Nephron progenitor cell (in vitro differentiated cells): ENCODE results near the gene MKRN2.
A peak's percentile ranks its signal among the peaks of the same experiment; 100 is the strongest.
"Not testable (repeated sequence)": the region's sequence is repeated elsewhere in the genome, so short reads cannot be mapped to it uniquely, and the experiment has no call there.

Experiments used
- DNase-seq: peaks from one replicate; pipeline ENCODE4 v3.0.0; 2021
- H3K27ac Mint-ChIP-seq: 2 replicates; pipeline ENCODE4 v1.8.0; 2021; ENCODE audit warnings: mild to moderate bottlenecking, moderate library complexity, mixed read lengths
- H3K27me3 Mint-ChIP-seq: 2 replicates; pipeline ENCODE4 v1.8.0; 2021; ENCODE audit warnings: mild to moderate bottlenecking, low read depth, mixed read lengths; ENCODE audit not compliant: poor library complexity
- H3K36me3 Mint-ChIP-seq: 2 replicates; pipeline ENCODE4 v1.8.0; 2021; ENCODE audit warnings: low read depth, mixed read lengths
- H3K4me1 Mint-ChIP-seq: 2 replicates; pipeline ENCODE4 v1.8.0; 2021; ENCODE audit warnings: mixed read lengths
- H3K4me3 Mint-ChIP-seq: 2 replicates; pipeline ENCODE4 v1.8.0; 2021; ENCODE audit warnings: mild to moderate bottlenecking, moderate library complexity, mixed read lengths
- H3K9me3 Mint-ChIP-seq: 2 replicates; pipeline ENCODE4 v1.8.0; 2021; ENCODE audit warnings: mild to moderate bottlenecking, moderate library complexity, mixed read lengths
- CTCF ChIP-seq: fragments of 200-600 bp; sonication (generic); IDR thresholded peaks from 2 replicates; pipeline ENCODE4 v1.5.0; 2021; ENCODE audit warnings: antibody characterized with exemption

Gene MKRN2

GRCh38 chr3:12620305-12620704 is 63.4 kb downstream of the MKRN2 start:
- no peak for TF ChIP-seq CTCF
- peaks cover 4% of the 10 kb centered on the region for H3K27me3 Mint-ChIP-seq
- no peaks in the 10 kb centered on the region for H3K9me3 Mint-ChIP-seq
- H3K27ac Mint-ChIP-seq = no peak overlapping the region
- H3K4me1 Mint-ChIP-seq = peaks cover 14% of the 10 kb centered on the region
- H3K36me3 Mint-ChIP-seq = peaks cover 34% of the 10 kb centered on the region
- no peak overlapping the region for H3K4me3 Mint-ChIP-seq
- DNase-seq = no peak

GRCh38 chr3:12620729-12621128 is 63.8 kb downstream of the MKRN2 start:
- no peak for DNase-seq
- peaks cover 30% of the 10 kb centered on the region for H3K36me3 Mint-ChIP-seq
- TF ChIP-seq CTCF = no peak
- H3K27ac Mint-ChIP-seq = no peak overlapping the region
- H3K4me1 Mint-ChIP-seq = peaks cover 14% of the 10 kb centered on the region
- H3K27me3 Mint-ChIP-seq = peaks cover 4% of the 10 kb centered on the region
- H3K4me3 Mint-ChIP-seq = no peak overlapping the region
- H3K9me3 Mint-ChIP-seq = no peaks in the 10 kb centered on the region

GRCh38 chr3:12622335-12622734 is 65.4 kb downstream of the MKRN2 start:
- peaks cover 14% of the 10 kb centered on the region for H3K4me1 Mint-ChIP-seq
- peaks cover 21% of the 10 kb centered on the region for H3K36me3 Mint-ChIP-seq
- no peak for DNase-seq
- no peak for TF ChIP-seq CTCF
- H3K9me3 Mint-ChIP-seq = no peaks in the 10 kb centered on the region
- H3K27ac Mint-ChIP-seq = peak overlapping the region; percentile 91
- H3K27me3 Mint-ChIP-seq = peaks cover 4% of the 10 kb centered on the region
- H3K4me3 Mint-ChIP-seq = no peak overlapping the region

GRCh38 chr3:12624056-12624455 is 67.2 kb downstream of the MKRN2 start:
- H3K27me3 Mint-ChIP-seq = peaks cover 4% of the 10 kb centered on the region
- no peak for DNase-seq
- peak overlapping the region; percentile 22 for H3K27ac Mint-ChIP-seq
- H3K9me3 Mint-ChIP-seq = no peaks in the 10 kb centered on the region
- H3K36me3 Mint-ChIP-seq = peaks cover 10% of the 10 kb centered on the region
- H3K4me1 Mint-ChIP-seq = peaks cover 14% of the 10 kb centered on the region
- H3K4me3 Mint-ChIP-seq = no peak overlapping the region
- TF ChIP-seq CTCF = no peak

- Mint-ChIP-seq H3K36me3 (peaks cover 14% of the 10 kb centered on the region), H3K4me1 (peaks cover 14% of the 10 kb centered on the region)
- not testable (repeated sequence) for H3K27me3 Mint-ChIP-seq, H3K9me3 Mint-ChIP-seq, H3K4me3 Mint-ChIP-seq, H3K27ac Mint-ChIP-seq, DNase-seq
These were observed 68.1 kb downstream of the MKRN2 start for GRCh38 chr3:12624964-12625363.

- Mint-ChIP-seq H3K36me3 (peaks cover 11% of the 10 kb centered on the region), H3K4me3 (no peak overlapping the region), H3K9me3 (no peaks in the 10 kb centered on the region), H3K27ac (peak overlapping the region; percentile 11), H3K4me1 (peaks cover 20% of the 10 kb centered on the region), H3K27me3 (peaks cover 3% of the 10 kb centered on the region)
- TF ChIP-seq CTCF = no peak
- DNase-seq = no peak
These were observed 70.5 kb downstream of the MKRN2 start for GRCh38 chr3:12627370-12627769.
